ENCODE results near the gene CDH13. TPM values are rescaled to one million over a fixed set of nuclear protein-coding genes. Genes with fewer than 3 reads are reported as not detected.

CDH13 gene
- total and polyA plus RNA-seq, 10 of the 15 experiments (the other 5 are each of a cell fraction or from before 2014, with no cell fraction given) = under 0.01 to 0.05 TPM; not detected in 8

- TF ChIP-seq POLR2AphosphoS2 (IDR thresholded peaks at IDR 0.05; ENCODE audit: low read depth, low read length) (no peak), NFYA (IDR thresholded peaks at IDR 0.05; ENCODE audit: borderline replicate concordance, low read depth, low read length) (no peak), MTA3 (IDR thresholded peaks at IDR 0.05; ENCODE audit: borderline replicate concordance, low read length) (no peak), ZNF24 (IDR thresholded peaks at IDR 0.05) (no peak), SMAD1 (IDR thresholded peaks at IDR 0.05; ENCODE audit: low read depth, partially characterized antibody) (no peak), SUZ12 (IDR thresholded peaks at IDR 0.05; ENCODE audit: unreplicated experiment) (no peak), BCL11A (IDR thresholded peaks at IDR 0.05; ENCODE audit: low read depth, low read length) (no peak), ATF3 (IDR thresholded peaks at IDR 0.05; ENCODE audit: borderline replicate concordance, extremely low read depth, low read depth, low read length) (no peak)
Measured at GRCh38 chr16:83552228-83552627, 925.5 kb downstream of the CDH13 start (continued).

DNA sequence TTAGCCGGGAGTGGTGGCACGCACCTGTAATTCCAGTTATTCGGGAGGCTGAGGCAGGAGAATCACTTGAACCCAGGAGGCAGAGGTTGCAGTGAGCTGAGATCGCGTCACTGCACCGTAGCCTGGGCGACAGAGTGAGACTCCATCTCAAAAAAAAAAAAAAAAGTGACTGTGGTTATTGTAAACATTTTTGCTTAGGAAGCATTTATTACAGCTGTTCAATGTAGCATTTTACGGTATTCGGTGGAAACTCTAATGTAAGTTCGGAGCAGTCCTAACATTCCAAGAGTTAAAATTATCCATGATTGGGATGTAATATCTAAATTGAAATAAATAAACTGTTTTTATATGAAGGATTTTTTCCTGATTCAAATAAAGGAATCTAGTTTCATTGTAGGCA lies 926.2 kb downstream of the CDH13 start:
- intact Hi-C loops (cut with micrococcal nuclease; ENCODE audit: unreplicated experiment) (no loop called here), in situ Hi-C loops (cut with MboI) (no loop called here)
- CTCF ChIA-PET = no interaction called here
- H3K27me3 ChIP-seq (replicated peaks in 1 of 2; ENCODE audit: control insufficient read depth in 2 of 2, insufficient read depth in 2 of 2, low read length in 1 of 2) = no peaks in the 10 kb centered on the region
- BruUV-seq (replicated peaks) = no TSS peak
- H3K9ac ChIP-seq (ENCODE audit: control insufficient read depth, insufficient read depth, low read length) = no peak overlapping the region
- no peak overlapping the region for H3K4me2 ChIP-seq (ENCODE audit: control insufficient read depth, insufficient read depth)
- H3K27ac ChIP-seq (ENCODE audit: control insufficient read depth, insufficient read depth) = no peak overlapping the region
- ATAC-seq = no peak
- H4K20me1 ChIP-seq (ENCODE audit: control insufficient read depth, insufficient read depth) = no peaks in the 10 kb centered on the region
- H3K9me3 ChIP-seq (replicated peaks; ENCODE audit: control insufficient read depth, insufficient read depth, low read length) = no peaks in the 10 kb centered on the region
- POLR2A ChIA-PET = no interaction called here
- H2AFZ ChIP-seq (ENCODE audit: control insufficient read depth, low read depth, low read length) = no peak overlapping the region
- H3K79me2 ChIP-seq (ENCODE audit: control insufficient read depth, insufficient read depth, low read length) = no peaks in the 10 kb centered on the region
- RAD21 ChIA-PET (ENCODE audit: unreplicated experiment) = no interaction called here
- no peaks in the 10 kb centered on the region for H3K36me3 ChIP-seq (ENCODE audit: control insufficient read depth in 2 of 2, insufficient read depth in 2 of 2, low read length in 1 of 2)
- H3K4me3 ChIP-seq = no peak overlapping the region
- DNase-seq (ENCODE audit: low read depth, low spot score) = no peak
- SMC1A ChIA-PET (ENCODE audit: uncharacterized antibody, unreplicated experiment) = no interaction called here
- WGBS (ENCODE audit: insufficient coverage, insufficient replicate concordance, low lambda C conversion rate, missing lambda C conversion rate) = 46% methylated on average over 6 of the region's 10 CpGs
- FAIRE-seq = no peak
- no peaks in the 10 kb centered on the region for H3K4me1 ChIP-seq (ENCODE audit: control insufficient read depth, insufficient read depth, low read length)
- TF ChIP-seq, protein P1, sequence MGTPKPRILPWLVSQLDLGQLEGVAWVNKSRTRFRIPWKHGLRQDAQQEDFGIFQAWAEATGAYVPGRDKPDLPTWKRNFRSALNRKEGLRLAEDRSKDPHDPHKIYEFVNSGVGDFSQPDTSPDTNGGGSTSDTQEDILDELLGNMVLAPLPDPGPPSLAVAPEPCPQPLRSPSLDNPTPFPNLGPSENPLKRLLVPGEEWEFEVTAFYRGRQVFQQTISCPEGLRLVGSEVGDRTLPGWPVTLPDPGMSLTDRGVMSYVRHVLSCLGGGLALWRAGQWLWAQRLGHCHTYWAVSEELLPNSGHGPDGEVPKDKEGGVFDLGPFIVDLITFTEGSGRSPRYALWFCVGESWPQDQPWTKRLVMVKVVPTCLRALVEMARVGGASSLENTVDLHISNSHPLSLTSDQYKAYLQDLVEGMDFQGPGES (IDR thresholded peaks at IDR 0.05) = no peak
- TF ChIP-seq RBBP5 (conservative IDR thresholded peaks at IDR 0.05) = no peak
- TF ChIP-seq NR2C2 (IDR thresholded peaks at IDR 0.05; ENCODE audit: borderline replicate concordance, control insufficient read depth, insufficient read length, low read depth) = no peak
- no peak for TF ChIP-seq ATF7 (IDR thresholded peaks at IDR 0.05; ENCODE audit: low read depth)
- no peak for TF ChIP-seq ZNF207 (IDR thresholded peaks at IDR 0.05; ENCODE audit: borderline replicate concordance)
- no peak for TF ChIP-seq SMC3 (IDR thresholded peaks at IDR 0.05; ENCODE audit: borderline replicate concordance, low read length)
- TF ChIP-seq FOS (IDR thresholded peaks at IDR 0.05; ENCODE audit: borderline replicate concordance, extremely low read depth, insufficient read length) = no peak
- TF ChIP-seq, protein P2, sequence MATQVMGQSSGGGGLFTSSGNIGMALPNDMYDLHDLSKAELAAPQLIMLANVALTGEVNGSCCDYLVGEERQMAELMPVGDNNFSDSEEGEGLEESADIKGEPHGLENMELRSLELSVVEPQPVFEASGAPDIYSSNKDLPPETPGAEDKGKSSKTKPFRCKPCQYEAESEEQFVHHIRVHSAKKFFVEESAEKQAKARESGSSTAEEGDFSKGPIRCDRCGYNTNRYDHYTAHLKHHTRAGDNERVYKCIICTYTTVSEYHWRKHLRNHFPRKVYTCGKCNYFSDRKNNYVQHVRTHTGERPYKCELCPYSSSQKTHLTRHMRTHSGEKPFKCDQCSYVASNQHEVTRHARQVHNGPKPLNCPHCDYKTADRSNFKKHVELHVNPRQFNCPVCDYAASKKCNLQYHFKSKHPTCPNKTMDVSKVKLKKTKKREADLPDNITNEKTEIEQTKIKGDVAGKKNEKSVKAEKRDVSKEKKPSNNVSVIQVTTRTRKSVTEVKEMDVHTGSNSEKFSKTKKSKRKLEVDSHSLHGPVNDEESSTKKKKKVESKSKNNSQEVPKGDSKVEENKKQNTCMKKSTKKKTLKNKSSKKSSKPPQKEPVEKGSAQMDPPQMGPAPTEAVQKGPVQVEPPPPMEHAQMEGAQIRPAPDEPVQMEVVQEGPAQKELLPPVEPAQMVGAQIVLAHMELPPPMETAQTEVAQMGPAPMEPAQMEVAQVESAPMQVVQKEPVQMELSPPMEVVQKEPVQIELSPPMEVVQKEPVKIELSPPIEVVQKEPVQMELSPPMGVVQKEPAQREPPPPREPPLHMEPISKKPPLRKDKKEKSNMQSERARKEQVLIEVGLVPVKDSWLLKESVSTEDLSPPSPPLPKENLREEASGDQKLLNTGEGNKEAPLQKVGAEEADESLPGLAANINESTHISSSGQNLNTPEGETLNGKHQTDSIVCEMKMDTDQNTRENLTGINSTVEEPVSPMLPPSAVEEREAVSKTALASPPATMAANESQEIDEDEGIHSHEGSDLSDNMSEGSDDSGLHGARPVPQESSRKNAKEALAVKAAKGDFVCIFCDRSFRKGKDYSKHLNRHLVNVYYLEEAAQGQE (IDR thresholded peaks at IDR 0.05; ENCODE audit: low read depth, low read length) = no peak
